ENCODE measurements around the gene EARS2.
A peak's percentile ranks its signal among the peaks of the same experiment; 100 is the strongest.
"Not testable (repeated sequence)": the region's sequence is repeated elsewhere in the genome, so short reads cannot be mapped to it uniquely, and the experiment has no call there.

Gene EARS2

GRCh38 chr16:23556881-23557778 lies at the start of gene EARS2, which contains the start of gene UBFD1:
Gene EARS2, minus strand, starts transcription at chr16:23557350. Its CDS starts 7 bp downstream, at chr16:23557343.
Gene UBFD1, plus strand, starts transcription at chr16:23557727. Its CDS starts 16 bp downstream, at chr16:23557743.
- peak; percentile 92 to 95 for ATAC-seq

- ATAC-seq = no peak
Measured at GRCh38 chr16:23597003-23597756, 40.0 kb upstream of the EARS2 start.

GRCh38 chr16:23595951-23596720 lies 39.0 kb upstream of the EARS2 start, which contains the start of gene NDUFAB1:
Gene NDUFAB1, minus strand, starts transcription at chr16:23596316. Its CDS starts 26 bp downstream, at chr16:23596290.
- ATAC-seq = peak; percentile 98 to 99

- ATAC-seq = no peak
Measured at GRCh38 chr16:23595246-23595950, 38.2 kb upstream of the EARS2 start.

- ATAC-seq = no peak
Measured at GRCh38 chr16:23594186-23594585, 37.0 kb upstream of the EARS2 start.

- ATAC-seq = no peak
Measured at GRCh38 chr16:23590181-23590580, 33.0 kb upstream of the EARS2 start.

- ATAC-seq = no peak
Measured at GRCh38 chr16:23587726-23588125, 30.6 kb upstream of the EARS2 start.

- no peak for ATAC-seq
Measured at GRCh38 chr16:23584186-23585076, 27.3 kb upstream of the EARS2 start.

- ATAC-seq = not testable (repeated sequence)
Measured at GRCh38 chr16:23583271-23583670, 26.1 kb upstream of the EARS2 start.

- ATAC-seq = no peak
Measured at GRCh38 chr16:23581764-23582163, 24.6 kb upstream of the EARS2 start.

GRCh38 chr16:23580391-23580790 lies 23.2 kb upstream of the EARS2 start:
- ATAC-seq = no peak

- ATAC-seq = no peak
Measured at GRCh38 chr16:23579371-23579770, 22.2 kb upstream of the EARS2 start.

- ATAC-seq = no peak
Measured at GRCh38 chr16:23578101-23578830, 21.1 kb upstream of the EARS2 start.

- no peak for ATAC-seq
Measured at GRCh38 chr16:23577493-23577892, 20.3 kb upstream of the EARS2 start.

- ATAC-seq = no peak
Measured at GRCh38 chr16:23575834-23576233, 18.7 kb upstream of the EARS2 start.

GRCh38 chr16:23573817-23574216 lies 16.7 kb upstream of the EARS2 start:
- ATAC-seq = no peak

- no peak for ATAC-seq
Measured at GRCh38 chr16:23572394-23572793, 15.2 kb upstream of the EARS2 start.

GRCh38 chr16:23571895-23572294 lies 14.7 kb upstream of the EARS2 start:
- ATAC-seq = no peak

- no peak for ATAC-seq
Measured at GRCh38 chr16:23570992-23571632, 14.0 kb upstream of the EARS2 start.

- ATAC-seq = no peak
Measured at GRCh38 chr16:23567602-23568001, 10.5 kb upstream of the EARS2 start.

Data from activated CD4-positive, CD25-positive, alpha-beta regulatory T cell treated with anti-CD3 and anti-CD28 coated beads, Interleukin-2, amount 50 U/mL, for 24 hours (primary cell).